Measurements from ENCODE around the gene ACSF3.
"Not testable (repeated sequence)": the region's sequence is repeated elsewhere in the genome, so short reads cannot be mapped to it uniquely, and the experiment has no call there.

Gene ACSF3

GRCh38 chr16:89163297-89163696, 69.6 kb downstream of the ACSF3 start:
- no peak for DNase-seq

- DNase-seq: no peak
Measured at GRCh38 chr16:89164436-89164835, 70.8 kb downstream of the ACSF3 start.

GRCh38 chr16:89164847-89165680, 71.4 kb downstream of the ACSF3 start:
- DNase-seq: no peak

- DNase-seq: not testable (repeated sequence)
Measured at GRCh38 chr16:89165681-89165979, 72.0 kb downstream of the ACSF3 start.

GRCh38 chr16:89166696-89167424, 73.2 kb downstream of the ACSF3 start:
- no peak for DNase-seq

GRCh38 chr16:89167425-89167941, 73.8 kb downstream of the ACSF3 start:
- DNase-seq: peak; percentile 86

- DNase-seq: no peak
Measured at GRCh38 chr16:89168381-89169189, 74.9 kb downstream of the ACSF3 start.

GRCh38 chr16:89169778-89170177, 76.1 kb downstream of the ACSF3 start:
- no peak for DNase-seq

GRCh38 chr16:89170346-89171215, 76.9 kb downstream of the ACSF3 start:
- no peak for DNase-seq

GRCh38 chr16:89171216-89172170, 77.8 kb downstream of the ACSF3 start, which contains the start of gene CDH15:
Gene CDH15, plus strand, starts transcription at chr16:89171748. Its CDS starts 84 bp downstream, at chr16:89171832.
- DNase-seq: peak; percentile 93 to 95

- DNase-seq: no peak
Measured at GRCh38 chr16:89172171-89172527, 78.5 kb downstream of the ACSF3 start.

- no peak for DNase-seq
Measured at GRCh38 chr16:89172528-89173173, 79.0 kb downstream of the ACSF3 start.

- DNase-seq: no peak
Measured at GRCh38 chr16:89173174-89173921, 79.7 kb downstream of the ACSF3 start.

- DNase-seq: no peak
Measured at GRCh38 chr16:89174055-89174827, 80.6 kb downstream of the ACSF3 start.

GRCh38 chr16:89174877-89175276, 81.2 kb downstream of the ACSF3 start:
- no peak for DNase-seq

- no peak for DNase-seq
Measured at GRCh38 chr16:89175280-89176146, 81.9 kb downstream of the ACSF3 start.

GRCh38 chr16:89176147-89176690, 82.6 kb downstream of the ACSF3 start:
- DNase-seq: no peak

- DNase-seq: no peak
Measured at GRCh38 chr16:89176717-89177116, 83.1 kb downstream of the ACSF3 start.

Measured in SHP77 (cell line).